Loucy (cell line): ENCODE results near the gene STAC2.

Experiments used
- EZH2phosphoT487 ChIP-seq: fragments of 200-600 bp; IDR thresholded peaks from 2 replicates; pipeline ENCODE4 v1.6.1; 2018; ENCODE audit warnings: antibody characterized with exemption, mild to moderate bottlenecking, moderate library complexity, borderline replicate concordance
- TF ChIP-seq, protein P1 (sequence below): fragments of 200-600 bp; sonication (generic); conservative IDR thresholded peaks from 2 replicates; pipeline ENCODE4 v1.5.1; 2014; ENCODE audit warnings: mild to moderate bottlenecking, antibody characterized with exemption, low read length

DNA sequence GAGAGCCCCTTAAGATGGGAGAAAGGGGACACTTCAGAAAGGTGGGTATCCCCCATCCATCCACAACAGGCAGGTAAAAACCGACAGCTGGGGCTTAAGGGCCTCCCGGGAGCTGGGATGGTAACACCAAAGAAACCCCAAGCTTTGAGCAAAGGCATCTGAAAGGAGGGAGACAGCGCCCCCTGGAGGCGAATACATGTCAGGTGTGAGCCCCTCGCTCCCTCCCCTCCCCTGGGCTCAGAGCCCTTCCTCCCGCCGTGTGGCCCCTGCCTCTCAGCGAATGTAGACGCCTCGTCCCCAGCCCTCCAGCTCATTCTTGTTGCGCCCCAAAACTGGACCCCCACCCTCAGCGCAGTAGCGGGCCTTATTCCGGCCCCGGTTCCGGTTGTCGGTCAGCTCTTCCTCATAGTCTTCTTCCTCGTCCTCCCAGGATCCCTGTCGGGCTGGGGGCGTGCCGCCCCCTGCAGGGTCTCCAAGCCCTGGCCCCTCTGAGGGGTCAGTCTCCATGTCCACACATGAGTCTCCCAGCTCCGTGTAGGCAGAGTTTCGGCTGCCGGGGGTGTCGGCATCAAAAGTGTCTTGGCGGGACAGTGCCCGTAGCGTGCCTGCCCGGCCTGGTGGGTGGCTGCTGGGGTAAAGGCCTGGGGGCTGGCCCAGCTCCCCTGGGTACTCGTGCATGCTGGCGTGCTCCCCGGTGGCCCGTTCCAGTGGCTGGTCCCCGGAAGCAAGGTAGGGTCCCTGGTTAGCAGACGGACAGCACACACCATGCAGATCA lies 50.6 kb downstream of the STAC2 start:
- TF ChIP-seq, protein P1, sequence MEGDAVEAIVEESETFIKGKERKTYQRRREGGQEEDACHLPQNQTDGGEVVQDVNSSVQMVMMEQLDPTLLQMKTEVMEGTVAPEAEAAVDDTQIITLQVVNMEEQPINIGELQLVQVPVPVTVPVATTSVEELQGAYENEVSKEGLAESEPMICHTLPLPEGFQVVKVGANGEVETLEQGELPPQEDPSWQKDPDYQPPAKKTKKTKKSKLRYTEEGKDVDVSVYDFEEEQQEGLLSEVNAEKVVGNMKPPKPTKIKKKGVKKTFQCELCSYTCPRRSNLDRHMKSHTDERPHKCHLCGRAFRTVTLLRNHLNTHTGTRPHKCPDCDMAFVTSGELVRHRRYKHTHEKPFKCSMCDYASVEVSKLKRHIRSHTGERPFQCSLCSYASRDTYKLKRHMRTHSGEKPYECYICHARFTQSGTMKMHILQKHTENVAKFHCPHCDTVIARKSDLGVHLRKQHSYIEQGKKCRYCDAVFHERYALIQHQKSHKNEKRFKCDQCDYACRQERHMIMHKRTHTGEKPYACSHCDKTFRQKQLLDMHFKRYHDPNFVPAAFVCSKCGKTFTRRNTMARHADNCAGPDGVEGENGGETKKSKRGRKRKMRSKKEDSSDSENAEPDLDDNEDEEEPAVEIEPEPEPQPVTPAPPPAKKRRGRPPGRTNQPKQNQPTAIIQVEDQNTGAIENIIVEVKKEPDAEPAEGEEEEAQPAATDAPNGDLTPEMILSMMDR, result peak; percentile 85
- no peak for TF ChIP-seq EZH2phosphoT487
